Neural cell (in vitro differentiated cells): ENCODE results near the gene UHRF2. TPM values are rescaled to one million over a fixed set of nuclear protein-coding genes. Genes with fewer than 3 reads are reported as not detected.

Source experiments
- H2AFZ ChIP-seq: fragments of 200-600, 300-800 bp; sonication (generic), shearing (Covaris generic); 2 replicates; pipeline ENCODE4 v1.6.0; 2014; ENCODE audit warnings: low read depth, mild to moderate bottlenecking, antibody characterized with exemption, low read length, moderate library complexity
- H3F3A ChIP-seq: fragments of 200-600 bp; shearing (Covaris generic); 2 replicates; pipeline ENCODE4 v1.6.1; 2016; ENCODE audit warnings: mild to moderate bottlenecking, moderate library complexity, mixed read lengths, antibody characterized with exemption, low read length; ENCODE audit not compliant: insufficient read depth, poor library complexity, severe bottlenecking
- H3K27ac ChIP-seq: fragments of 200-600, 300-800 bp; sonication (generic), shearing (Covaris generic); 2 replicates; pipeline ENCODE4 v1.5.1; 2014; ENCODE audit warnings: mild to moderate bottlenecking, low read length, moderate library complexity
- H3K27me3 ChIP-seq: fragments of 300-800, 200-600 bp; sonication (generic), shearing (Covaris generic); 2 replicates; pipeline ENCODE4 v1.6.0; 2014; ENCODE audit warnings: mild to moderate bottlenecking, low read depth, low read length, moderate library complexity; ENCODE audit not compliant: insufficient read depth
- H3K36me3 ChIP-seq: fragments of 300-800, 200-600 bp; sonication (generic), shearing (Covaris generic); 2 replicates; pipeline ENCODE4 v1.5.1; 2014; ENCODE audit warnings: mild to moderate bottlenecking, antibody characterized with exemption, low read length, moderate library complexity; ENCODE audit not compliant: insufficient read depth
- H3K4me2 ChIP-seq: fragments of 300-800, 200-600 bp; sonication (generic), shearing (Covaris generic); 2 replicates; pipeline ENCODE4 v1.6.0; 2014; ENCODE audit warnings: mild to moderate bottlenecking, low read length
- H3K4me3 ChIP-seq: fragments of 300-800, 200-600 bp; sonication (generic), shearing (Covaris generic); 2 replicates; pipeline ENCODE4 v1.5.1; 2014; ENCODE audit warnings: mild to moderate bottlenecking, low read length, moderate library complexity
- H3K79me2 ChIP-seq: fragments of 200-600 bp; shearing (Covaris generic); replicated peaks from 2 replicates; pipeline ENCODE4 v1.6.0; 2014; ENCODE audit warnings: mild to moderate bottlenecking, low read length, moderate library complexity; ENCODE audit not compliant: insufficient read depth
- H3K9ac ChIP-seq: fragments of 300-800, 200-600 bp; sonication (generic), shearing (Covaris generic); 2 replicates; pipeline ENCODE4 v1.6.1; 2016; ENCODE audit warnings: mild to moderate bottlenecking, low read length, mixed read lengths
- H3K9me2 ChIP-seq: fragments of 200-600 bp; shearing (Covaris generic); 2 replicates; pipeline ENCODE4 v1.6.1; 2016; ENCODE audit warnings: mild to moderate bottlenecking, low read length, mixed read lengths; ENCODE audit not compliant: insufficient read depth
- H3K9me3 ChIP-seq: fragments of 200-600, 300-800 bp; sonication (generic), shearing (Covaris generic); 2 replicates; pipeline ENCODE4 v1.6.1; 2016; ENCODE audit warnings: mild to moderate bottlenecking, mixed run types, low read length, moderate library complexity, mixed read lengths
- H4K20me1 ChIP-seq: fragments of 200-600 bp; shearing (Covaris generic); 2 replicates; pipeline ENCODE4 v1.6.1; 2016; ENCODE audit warnings: mild to moderate bottlenecking, mixed run types; ENCODE audit not compliant: insufficient read depth
- CTCF ChIP-seq: fragments of 450-650 bp; IDR thresholded peaks from 2 replicates; pipeline ENCODE4 v1.5.1; 2014; ENCODE audit warnings: antibody characterized with exemption, mild to moderate bottlenecking, moderate library complexity; ENCODE audit not compliant: poor library complexity, severe bottlenecking
- EP300 ChIP-seq: fragments of 450-650 bp; conservative IDR thresholded peaks from 2 replicates; pipeline ENCODE4 v1.6.1; 2014; ENCODE audit warnings: antibody characterized with exemption, mild to moderate bottlenecking, moderate library complexity; ENCODE audit not compliant: poor library complexity, severe bottlenecking
- EZH2 ChIP-seq: fragments of 200-600, 300-800 bp; shearing (Covaris generic), sonication (generic); IDR thresholded peaks from 2 replicates; pipeline ENCODE4 v1.6.1; 2014; ENCODE audit warnings: antibody characterized with exemption, low read length, borderline replicate concordance, mild to moderate bottlenecking; ENCODE audit not compliant: insufficient read depth, poor library complexity, severe bottlenecking
- MXI1 ChIP-seq: fragments of 450-650 bp; conservative IDR thresholded peaks from 2 replicates; pipeline ENCODE4 v1.6.1; 2014; ENCODE audit warnings: antibody characterized with exemption, mild to moderate bottlenecking; ENCODE audit not compliant: poor library complexity, severe bottlenecking
- POLR2AphosphoS5 ChIP-seq: IDR thresholded peaks from 2 replicates; pipeline ENCODE4 v1.6.1; 2012
- RAD21 ChIP-seq: fragments of 450-650 bp; conservative IDR thresholded peaks from 2 replicates; pipeline ENCODE4 v1.6.1; 2014; ENCODE audit warnings: antibody characterized with exemption, mild to moderate bottlenecking, moderate library complexity
- REST ChIP-seq: IDR thresholded peaks from 2 replicates; pipeline ENCODE4 v1.6.1; 2012; ENCODE audit warnings: borderline replicate concordance
- SMC3 ChIP-seq: fragments of 450-650 bp; conservative IDR thresholded peaks from 2 replicates; pipeline ENCODE4 v1.6.1; 2014; ENCODE audit warnings: antibody characterized with exemption, mild to moderate bottlenecking, moderate library complexity; ENCODE audit not compliant: poor library complexity
- TAF1 ChIP-seq: IDR thresholded peaks from 2 replicates; pipeline ENCODE4 v1.6.1; 2012; ENCODE audit warnings: low read depth
- polyA plus RNA-seq: library from polyadenylated mRNA; depleted of rRNA; stranded (reverse); fragments of >200 nt; gene quantifications from 2 replicates; pipeline ENCODE4 v1.2.3, GENCODE V29; 2014

UHRF2 gene
- polyA plus RNA-seq, 1 donor from 2014 or later: 96.6 TPM

DNA sequence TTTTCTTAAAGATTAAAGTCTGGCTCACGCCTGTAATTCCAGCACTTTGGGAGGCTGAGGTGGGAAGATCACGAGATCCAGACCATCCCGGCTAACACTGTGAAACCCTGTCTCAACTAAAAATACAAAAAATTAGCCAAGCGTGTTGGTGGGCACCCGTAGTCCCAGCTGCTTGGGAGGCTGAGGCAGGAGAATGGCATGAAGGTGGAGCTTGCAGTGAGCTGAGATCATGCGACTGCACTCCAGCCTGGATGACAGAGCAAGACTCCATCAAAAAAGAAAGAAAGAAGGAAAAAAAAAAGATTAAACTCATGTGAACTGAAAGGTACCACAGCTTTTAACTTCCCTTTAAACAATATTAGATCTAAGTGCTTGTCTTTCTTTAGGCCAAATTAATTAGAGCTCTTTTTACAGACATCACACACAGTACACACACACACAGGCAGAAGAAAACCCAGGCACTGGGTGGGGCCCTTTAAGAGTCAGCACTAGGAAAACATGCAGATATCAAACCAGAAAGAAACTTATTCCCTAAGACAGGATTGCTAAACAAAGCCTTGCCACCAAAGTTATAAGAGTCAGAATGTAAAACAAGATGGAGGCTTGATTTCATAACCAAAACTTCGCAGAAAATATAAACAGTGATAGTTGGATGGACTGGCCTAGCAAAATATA lies 29.3 kb upstream of the UHRF2 start:
- Histone ChIP-seq H4K20me1 (no peaks in the 10 kb centered on the region), H3K36me3 (no peaks in the 10 kb centered on the region), H3F3A (no peaks in the 10 kb centered on the region), H3K9me3 (no peaks in the 10 kb centered on the region), H3K27me3 (no peaks in the 10 kb centered on the region), H3K9me2 (no peaks in the 10 kb centered on the region), H3K27ac (no peak overlapping the region), H3K4me3 (no peak overlapping the region), H3K79me2 (no peaks in the 10 kb centered on the region), H2AFZ (no peak overlapping the region), H3K9ac (no peak overlapping the region), H3K4me2 (no peak overlapping the region)
- TF ChIP-seq EZH2 (no peak), SMC3 (no peak), REST (no peak), EP300 (no peak), MXI1 (no peak), CTCF (no peak), RAD21 (no peak), POLR2AphosphoS5 (no peak), TAF1 (no peak)

- H3K9ac ChIP-seq: no peak overlapping the region
- H2AFZ ChIP-seq: no peak overlapping the region
- H3K9me2 ChIP-seq: no peaks in the 10 kb centered on the region
- H3K4me3 ChIP-seq: no peak overlapping the region
- no peaks in the 10 kb centered on the region for H3K79me2 ChIP-seq
- H3K4me2 ChIP-seq: no peak overlapping the region
- H3K9me3 ChIP-seq: no peaks in the 10 kb centered on the region
- no peak overlapping the region for H3K27ac ChIP-seq
- H3K27me3 ChIP-seq: no peaks in the 10 kb centered on the region
- TF ChIP-seq REST (no peak), TAF1 (no peak), RAD21 (no peak), CTCF (no peak), MXI1 (no peak), POLR2AphosphoS5 (no peak), SMC3 (no peak), EZH2 (no peak), EP300 (no peak)
- no peaks in the 10 kb centered on the region for H3K36me3 ChIP-seq
- H4K20me1 ChIP-seq: no peaks in the 10 kb centered on the region
- no peaks in the 10 kb centered on the region for H3F3A ChIP-seq
These were observed 28.3 kb upstream of the UHRF2 start for GRCh38 chr9:6384732-6385131.
